ENCODE measurements around the gene IGSF21. TPM values are rescaled to one million over a fixed set of nuclear protein-coding genes. Genes with fewer than 3 reads are reported as not detected.

IGSF21 gene
- total and polyA plus RNA-seq, 2 of the 8 experiments (the other 6 are each of a cell fraction or from before 2014, with no cell fraction given) = 22.5 to 28.5 TPM

DNA sequence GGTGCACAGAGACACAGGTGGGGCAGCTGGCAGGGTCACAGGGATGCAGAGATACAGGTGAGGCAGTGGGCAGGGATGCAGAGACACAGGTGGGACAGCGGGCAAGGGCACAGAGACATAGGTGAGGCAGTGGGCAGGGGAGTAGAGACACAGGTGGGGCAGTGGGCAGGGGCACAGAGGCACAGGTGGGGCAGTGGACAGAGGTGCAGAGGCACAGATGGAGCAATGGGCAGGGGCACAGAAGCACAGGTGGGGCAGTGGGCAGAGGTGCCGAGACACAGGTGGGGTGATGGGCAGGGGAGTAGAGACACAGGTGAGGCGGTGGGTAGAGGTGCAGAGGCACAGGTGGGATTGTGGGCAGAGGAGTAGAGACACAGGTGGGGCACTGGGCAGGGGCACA, 255.8 kb downstream of the IGSF21 start:
- H4K91ac ChIP-seq (replicated peaks; ENCODE audit: insufficient read length, low read length) = no peak overlapping the region
- no peaks in the 10 kb centered on the region for H3K23me2 ChIP-seq (ENCODE audit: low read depth, low read length)
- H2BK15ac ChIP-seq (ENCODE audit: low read length) = peak overlapping the region; percentile 72; the same call in 1 of the 2 replicates
- no peak overlapping the region for H3K56ac ChIP-seq (replicated peaks; ENCODE audit: insufficient read length, low read depth, low read length)
- H3K79me2 ChIP-seq (ENCODE audit: control insufficient read depth in 1 of 2, insufficient read depth in 2 of 2, low read length in 2 of 2) = no peaks in the 10 kb centered on the region
- H3K23ac ChIP-seq (ENCODE audit: insufficient read length) = no peak overlapping the region
- H2BK5ac ChIP-seq (ENCODE audit: low read depth, low read length) = no peak overlapping the region
- H3K9me3 ChIP-seq (ENCODE audit: insufficient read depth in 2 of 2, low read depth in 1 of 2, low read length in 1 of 2) = no peaks in the 10 kb centered on the region
- POLR2A ChIA-PET (ENCODE audit: partially characterized antibody) = no interaction called here
- no peak overlapping the region for H2BK12ac ChIP-seq (ENCODE audit: low read depth, low read length)
- no peak overlapping the region for H3K27ac ChIP-seq (ENCODE audit: low read depth, low read length)
- no peak overlapping the region for H3K4me3 ChIP-seq (ENCODE audit: extremely low read depth in 1 of 4, insufficient read depth in 2 of 4, low read depth in 3 of 4, low read length in 4 of 4)
- no peak overlapping the region for H4K5ac ChIP-seq (ENCODE audit: insufficient read length, low read depth, low read length)
- no peak overlapping the region for H2BK120ac ChIP-seq (replicated peaks; ENCODE audit: low read depth, low read length)
- no peak overlapping the region for H3K9ac ChIP-seq (replicated peaks in 1 of 4; ENCODE audit: extremely low read depth in 1 of 4, low read depth in 3 of 4, low read length in 3 of 4)
- no peak overlapping the region for H2AFZ ChIP-seq (ENCODE audit: low read length)
- no peak overlapping the region for H2BK20ac ChIP-seq (ENCODE audit: low read length)
- H3K27me3 ChIP-seq (replicated peaks in 1 of 4; ENCODE audit: control insufficient read depth in 3 of 4, extremely low read depth in 1 of 4, insufficient read depth in 3 of 4, low read length in 3 of 4) = no peaks in the 10 kb centered on the region; a peak in 1 of 7 replicates
- FAIRE-seq (no peak), DNase-seq (ENCODE audit: low read depth in 1 of 2, low spot score in 2 of 2) (no peak)
- CTCF ChIA-PET (ENCODE audit: partially characterized antibody) = interaction anchor here (1.2 to 3.9 kb wide), 2 partner anchors 12 to 212 kb away, joined by 5 to 17 read pairs; no protein-coding TSS in a partner anchor
- no peak overlapping the region for H3K14ac ChIP-seq (ENCODE audit: insufficient read length)
- no peak overlapping the region for H2AK5ac ChIP-seq (ENCODE audit: low read depth, low read length)
- peak overlapping the region; percentile 43; the same call in 1 of the 2 replicates for H3K18ac ChIP-seq (ENCODE audit: extremely low read depth, low read length)
- H3K79me1 ChIP-seq (ENCODE audit: low read depth, low read length) = no peaks in the 10 kb centered on the region
- H3K4me2 ChIP-seq (ENCODE audit: insufficient read depth in 1 of 2, low read depth in 2 of 2, low read length in 2 of 2) = no peak overlapping the region
- 81% methylated on average over 3 of the region's 3 CpGs; no CpG with 5 or more reads in 1 of the 2 experiments for WGBS, 2 experiments (ENCODE audit: extremely low coverage in 1 of 2, insufficient coverage in 1 of 2, insufficient read length in 1 of 2, insufficient replicate concordance in 2 of 2, low coverage in 1 of 2, low lambda C conversion rate in 2 of 2, missing lambda C conversion rate in 1 of 2)
- no peak overlapping the region for H3K4ac ChIP-seq (replicated peaks; ENCODE audit: insufficient read length, low read depth, low read length)
- H4K8ac ChIP-seq (ENCODE audit: extremely low read depth, insufficient read depth, low read length) = no peak overlapping the region
- no peaks in the 10 kb centered on the region for H4K20me1 ChIP-seq (replicated peaks in 1 of 2; ENCODE audit: control insufficient read depth in 1 of 2, insufficient read depth in 2 of 2, low read length in 2 of 2)
- no peak for TF ChIP-seq SRF (IDR thresholded peaks at IDR 0.05; ENCODE audit: low read depth, low read length)
- TF ChIP-seq CHD1 (IDR thresholded peaks at IDR 0.05; ENCODE audit: low read depth, low read length) = no peak
- TF ChIP-seq NRF1 (IDR thresholded peaks at IDR 0.05; ENCODE audit: low read depth, low read length) = no peak
- no peak for TF ChIP-seq SP2 (IDR thresholded peaks at IDR 0.05; ENCODE audit: low read length)
- TF ChIP-seq CEBPB (IDR thresholded peaks at IDR 0.05; ENCODE audit: low read depth, low read length) = no peak
- no peak for TF ChIP-seq CREB1 (IDR thresholded peaks at IDR 0.05)
- H3K36me3 ChIP-seq (ENCODE audit: control insufficient read depth in 2 of 4, insufficient read depth in 4 of 4, low read length in 3 of 4) = no peaks in the 10 kb centered on the region
- no peaks in the 10 kb centered on the region; a peak in 2 of 7 replicates for H3K4me1 ChIP-seq (replicated peaks in 1 of 4; ENCODE audit: control insufficient read depth in 3 of 4, insufficient read depth in 4 of 4, low read length in 3 of 4)
